ENCODE results near the gene HMGN1. TPM values are rescaled to one million over a fixed set of nuclear protein-coding genes. Genes with fewer than 3 reads are reported as not detected.
"Not testable (repeated sequence)": the region's sequence is repeated elsewhere in the genome, so short reads cannot be mapped to it uniquely, and the experiment has no call there.

Gene HMGN1
- polyA plus RNA-seq, 10 donors: 250 to 383 (median 306) TPM

DNA sequence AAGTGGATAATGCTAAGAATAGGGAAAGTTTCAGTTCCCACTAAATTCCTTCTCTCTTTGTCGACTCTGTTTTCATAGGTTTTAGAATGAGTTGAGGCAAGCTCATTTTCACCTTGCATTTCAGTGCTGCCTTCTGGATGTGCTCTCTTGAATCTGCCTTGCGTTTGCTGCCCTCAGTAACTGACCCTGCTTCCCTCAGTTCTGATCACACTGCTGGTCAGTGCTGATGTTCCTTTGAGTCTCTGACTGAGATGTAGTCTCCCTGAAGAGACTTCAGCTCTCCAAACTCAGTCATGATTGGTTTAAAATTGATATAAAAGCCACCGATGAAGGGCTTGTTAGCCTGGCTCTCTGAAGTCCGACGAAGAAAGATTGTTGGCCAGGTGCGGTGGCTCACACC, 25.2 kb upstream of the HMGN1 start:
- no peak for DNase-seq

- DNase-seq: peak in 1 of 3 donors; percentile 39
Observed at GRCh38 chr21:39373634-39374033, 24.7 kb upstream of the HMGN1 start.

DNA sequence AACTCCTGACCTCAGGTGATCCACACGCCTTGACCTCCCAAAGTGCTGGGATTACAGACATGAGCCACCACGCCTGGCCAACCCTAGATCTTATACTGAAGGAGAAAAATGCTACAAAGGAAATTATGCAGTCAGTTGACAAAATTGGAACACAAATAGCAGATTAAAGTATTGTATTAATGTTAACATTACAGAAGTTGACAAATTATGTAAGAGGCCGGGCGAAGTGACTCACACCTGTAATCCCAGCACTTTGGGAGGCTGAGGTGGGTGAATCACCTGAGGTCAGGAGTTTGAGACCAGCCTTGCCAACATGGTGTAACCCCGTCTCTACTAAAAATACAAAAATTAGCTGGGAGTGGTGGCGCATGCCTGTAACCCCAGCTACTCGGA, 21.0 kb upstream of the HMGN1 start:
- not testable (repeated sequence) for DNase-seq

- DNase-seq: no peak
Observed at GRCh38 chr21:39367783-39368182, 18.9 kb upstream of the HMGN1 start.

GRCh38 chr21:39366563-39366962, 17.7 kb upstream of the HMGN1 start:
- DNase-seq: no peak

GRCh38 chr21:39364949-39365348, 16.1 kb upstream of the HMGN1 start:
- no peak for DNase-seq

DNA sequence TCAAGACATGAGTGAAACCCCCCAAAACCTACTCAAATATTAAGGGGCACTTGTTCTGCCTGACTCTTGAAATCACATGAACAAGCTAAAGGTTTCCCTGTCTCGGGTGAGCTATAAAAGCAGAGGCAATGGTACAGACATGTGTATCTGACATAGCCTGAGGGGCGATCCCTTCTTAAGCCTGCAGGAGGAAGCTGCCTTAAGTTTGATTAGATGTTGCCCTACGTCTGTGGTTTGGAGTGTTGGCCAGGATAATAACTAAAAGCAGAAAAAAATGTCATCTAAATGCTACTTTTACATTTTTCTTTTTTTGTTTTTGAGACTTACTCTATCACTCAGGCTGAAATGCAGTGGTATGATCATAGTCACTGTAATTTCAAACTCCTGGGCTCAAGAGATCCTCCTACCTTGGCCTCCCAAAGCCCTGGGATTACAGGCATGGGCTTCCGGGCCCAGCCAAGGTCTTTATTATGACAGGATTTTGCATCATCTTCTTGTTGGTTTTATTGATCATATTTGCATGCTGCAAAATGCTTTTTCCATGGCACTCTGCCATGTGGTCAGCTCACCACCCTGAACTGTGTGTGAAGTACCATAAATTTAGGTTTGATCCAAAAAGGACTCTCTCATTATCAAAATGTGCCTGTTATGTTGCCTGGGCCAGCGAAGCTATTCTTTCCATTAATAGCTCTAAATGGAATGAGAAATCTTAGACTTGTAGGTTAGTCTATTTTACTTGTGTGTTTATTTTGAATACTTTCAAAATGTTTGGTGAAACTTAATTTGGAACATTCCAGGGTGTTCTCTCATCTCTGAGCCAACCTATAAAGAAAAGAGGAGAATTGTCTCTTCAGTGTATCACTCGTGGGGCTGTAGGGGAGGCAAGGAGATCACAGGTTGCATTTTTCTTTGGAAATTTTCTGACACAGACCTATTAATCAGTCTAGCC, 15.0 kb upstream of the HMGN1 start:
- no peak for DNase-seq

DNA sequence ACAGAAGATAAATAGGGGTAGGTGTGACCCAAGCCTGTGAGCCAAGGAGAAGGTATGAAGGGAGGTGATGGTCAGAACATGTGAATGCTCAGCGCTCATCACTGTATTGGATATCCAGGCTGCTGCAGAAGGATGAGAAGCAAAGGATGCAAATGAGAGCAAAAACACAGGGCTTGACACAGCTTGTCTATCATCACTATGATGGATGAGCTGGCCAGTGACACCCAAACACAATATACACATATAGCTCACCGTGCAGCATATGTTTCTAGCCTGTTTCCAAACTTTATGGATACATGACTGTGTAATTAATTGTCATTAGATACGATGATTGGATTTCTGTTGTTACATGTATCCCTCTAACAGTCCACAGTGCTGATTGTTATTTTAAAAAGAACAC, 13.8 kb upstream of the HMGN1 start:
- DNase-seq: no peak

- no peak for DNase-seq
Observed at GRCh38 chr21:39359382-39359781, 10.5 kb upstream of the HMGN1 start.

DNA sequence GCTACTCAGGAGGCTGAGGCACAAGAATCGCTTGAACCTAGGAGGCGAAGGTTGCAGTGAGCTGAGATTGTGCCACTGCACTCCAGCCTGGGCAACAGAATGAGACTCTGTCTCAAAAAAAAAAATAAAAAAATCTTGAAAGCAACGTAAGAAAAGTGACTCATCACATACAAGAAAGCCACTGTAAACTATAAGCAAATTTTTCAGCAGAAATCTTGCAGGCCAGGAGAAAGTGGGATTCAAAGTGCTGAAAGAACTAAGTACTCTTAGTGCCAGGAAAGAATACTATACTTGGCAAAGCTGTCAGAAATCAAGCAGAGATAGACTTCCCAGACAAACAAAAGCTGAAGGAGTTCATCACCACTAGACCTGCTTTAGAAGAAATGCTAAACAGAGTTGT, 4.4 kb upstream of the HMGN1 start:
- no peak for DNase-seq

GRCh38 chr21:39350094-39351005, 1.5 kb upstream of the HMGN1 start:
- no peak for DNase-seq

GRCh38 chr21:39349211-39350093, 564 bp upstream of the HMGN1 start:
- DNase-seq: peak; percentile 97 to 99 (median 97)

DNA sequence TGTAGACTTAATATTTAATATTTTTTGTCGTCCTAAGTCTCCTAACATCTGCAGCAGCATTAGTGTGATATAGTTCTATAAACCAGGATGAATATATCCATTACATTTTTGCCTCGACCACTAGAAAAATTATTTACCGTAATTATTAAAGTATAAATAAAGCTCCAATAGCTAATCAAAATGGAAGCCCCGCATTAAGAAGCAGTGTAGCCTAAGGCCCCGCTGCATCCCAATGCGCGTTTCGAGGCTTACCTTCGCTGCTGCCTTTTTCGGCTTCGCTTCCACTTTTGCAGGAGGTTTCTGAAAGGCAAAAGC, 891 bp downstream of the HMGN1 start:
- DNase-seq: no peak

DNA sequence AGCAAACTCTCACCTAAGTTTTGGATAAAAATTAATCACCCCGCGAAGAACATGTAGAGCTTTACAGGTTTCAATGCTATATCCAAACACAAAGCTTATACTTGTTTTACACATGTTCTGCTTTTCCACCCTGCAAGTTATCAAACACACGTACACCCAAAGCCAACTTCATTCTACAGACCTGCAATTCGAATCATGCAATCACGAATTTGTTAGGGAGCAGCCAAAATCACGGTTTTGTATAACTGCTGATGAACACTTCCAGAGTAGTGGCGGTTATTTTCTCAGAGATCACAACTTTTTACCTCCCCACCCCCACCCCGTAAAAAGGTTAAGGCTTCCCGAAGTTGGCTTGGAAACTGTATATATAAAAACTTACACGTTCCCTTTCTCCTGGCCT, 1.4 kb downstream of the HMGN1 start:
- DNase-seq: no peak

DNA sequence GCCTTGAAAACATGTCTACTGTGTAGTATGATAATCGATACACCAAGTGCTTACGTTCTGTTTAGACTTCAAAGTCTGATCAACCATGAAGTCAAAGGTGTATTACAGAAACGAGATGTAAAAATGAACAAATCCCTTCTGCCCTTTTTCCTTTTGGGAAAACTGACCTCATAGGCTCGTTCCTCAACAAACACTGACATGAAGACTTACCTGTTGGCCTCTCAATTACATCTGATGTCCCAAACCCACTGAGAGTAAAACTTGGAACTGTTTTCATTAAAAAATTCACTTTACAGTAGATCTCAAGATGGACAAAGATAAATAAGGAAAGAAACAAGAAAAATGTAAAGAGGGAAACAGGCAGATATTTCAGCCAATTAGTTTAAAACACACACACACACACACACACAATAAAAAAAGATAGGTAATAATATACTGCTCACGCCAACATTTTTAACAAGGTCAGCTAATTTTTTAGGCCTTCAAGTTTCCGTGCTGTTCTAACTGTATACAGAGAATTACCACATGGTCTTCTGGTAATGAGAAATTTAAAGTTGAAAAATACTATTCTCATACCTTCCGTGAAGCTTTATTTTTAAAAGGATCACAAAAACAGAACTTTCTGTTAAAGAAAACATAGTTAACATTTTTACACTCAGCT, 2.1 kb downstream of the HMGN1 start:
- DNase-seq: no peak

- DNase-seq: no peak
Observed at GRCh38 chr21:39346206-39346605, 2.7 kb downstream of the HMGN1 start.

DNA sequence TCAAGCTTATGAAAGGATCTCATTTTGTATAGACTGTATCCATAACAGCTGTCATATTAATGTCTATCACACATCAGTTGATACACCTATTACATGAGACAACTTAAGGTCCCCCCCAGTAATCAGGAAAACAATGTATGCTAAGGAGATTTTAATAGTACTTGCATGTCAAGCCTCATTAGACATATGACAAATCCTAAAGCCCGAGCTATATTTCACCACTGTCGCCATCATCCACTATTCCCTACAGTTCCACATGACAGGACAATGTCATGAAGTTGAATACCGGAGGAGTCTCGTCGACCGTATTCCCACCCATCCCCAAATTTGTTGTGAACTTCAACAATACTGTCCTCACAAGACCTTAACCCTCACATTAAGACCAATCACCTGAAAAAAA, 3.4 kb downstream of the HMGN1 start:
- DNase-seq: no peak

DNA sequence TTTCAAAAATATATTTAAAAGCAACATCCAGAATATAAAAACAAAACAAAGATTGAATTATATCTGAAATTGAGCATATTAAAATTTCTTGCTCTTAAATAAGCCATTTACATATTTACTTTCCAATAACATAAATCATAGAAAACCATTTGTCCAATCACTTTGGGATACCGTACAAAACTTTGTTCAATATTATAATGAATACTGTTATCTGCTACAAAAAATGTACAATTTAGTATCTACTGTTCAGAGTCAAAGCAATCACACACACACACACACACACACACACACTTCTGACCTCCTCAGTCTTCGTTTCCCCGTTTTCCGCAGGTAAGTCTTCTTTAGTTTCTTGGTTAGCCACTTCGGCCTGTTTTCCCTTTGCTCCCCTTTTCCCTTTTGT, 4.0 kb downstream of the HMGN1 start:
- no peak for DNase-seq

GRCh38 chr21:39341249-39341923, 7.5 kb downstream of the HMGN1 start:
- no peak for DNase-seq

DNA sequence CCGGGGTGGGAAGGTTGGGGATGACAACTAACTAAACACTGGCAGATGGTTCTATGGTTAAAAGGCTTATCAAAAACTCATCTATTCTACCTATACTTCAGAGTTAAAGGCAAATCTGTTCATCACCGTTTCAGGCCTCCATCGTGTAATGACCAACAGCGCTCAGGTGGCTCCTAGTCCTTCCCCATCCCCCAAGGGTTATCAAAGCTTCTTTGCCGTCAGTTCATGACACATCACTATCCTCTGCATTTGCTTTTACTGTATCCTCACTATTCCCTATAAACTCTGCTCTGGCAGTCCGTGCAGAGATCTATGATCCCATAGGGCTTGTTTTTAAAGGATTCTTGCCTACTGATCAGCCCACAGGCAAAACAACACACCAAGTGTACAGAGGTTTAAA, 8.2 kb downstream of the HMGN1 start:
- DNase-seq: no peak

GRCh38 chr21:39339231-39339630, 9.7 kb downstream of the HMGN1 start:
- DNase-seq: no peak

Data from muscle of back (tissue), 11 donors.